HG02798 (cell line): ENCODE data around the gene SLC19A3.
"Not testable (repeated sequence)": the region's sequence is repeated elsewhere in the genome, so short reads cannot be mapped to it uniquely, and the experiment has no call there.

Source experiments
- ATAC-seq: cut with Tn5 transposase; IDR thresholded peaks from one replicate; pipeline ENCODE4 v1.9.1; 2021; ENCODE audit warnings: mild to moderate bottlenecking; ENCODE audit not compliant: unreplicated experiment, poor library complexity

The SLC19A3 gene

DNA sequence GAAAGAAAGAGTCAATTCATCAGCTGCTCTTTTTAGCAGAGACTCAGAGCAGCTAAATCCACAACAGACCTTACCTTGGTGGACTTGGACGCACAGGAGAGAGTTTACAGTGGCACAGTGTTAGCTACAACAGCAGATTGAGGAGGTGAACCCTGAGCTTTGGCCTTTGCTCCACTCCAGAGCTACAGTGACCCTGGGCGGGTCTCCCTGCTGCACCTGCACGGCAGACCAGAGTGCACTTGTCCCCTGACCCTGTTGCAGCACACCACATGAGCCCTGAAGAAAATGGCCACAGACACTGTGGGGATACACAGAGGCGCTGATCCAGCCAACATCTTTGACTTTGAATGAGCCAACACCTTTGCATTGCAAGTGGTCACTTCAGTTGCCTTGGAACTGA, 11.0 kb downstream of the SLC19A3 start:
- no peak for ATAC-seq

DNA sequence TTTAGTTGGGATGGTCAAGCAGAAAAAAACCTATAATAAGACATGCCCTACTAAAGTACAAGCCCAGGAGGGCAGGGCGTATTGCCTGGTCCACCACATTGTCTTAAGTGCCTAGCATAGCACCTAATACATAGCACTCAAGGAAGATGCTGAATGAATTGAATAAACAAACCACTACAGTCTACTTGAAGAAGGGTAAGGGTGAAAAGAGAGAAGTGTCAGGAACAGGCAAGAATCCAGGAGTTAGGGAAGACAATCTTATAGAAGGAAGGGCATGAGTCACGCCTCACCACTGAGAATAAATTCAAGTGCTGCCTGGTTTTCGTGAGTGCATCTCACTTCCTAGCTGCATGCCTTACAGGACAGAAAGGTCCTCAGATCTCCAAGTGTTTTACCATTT, 13.9 kb downstream of the SLC19A3 start:
- ATAC-seq: no peak

DNA sequence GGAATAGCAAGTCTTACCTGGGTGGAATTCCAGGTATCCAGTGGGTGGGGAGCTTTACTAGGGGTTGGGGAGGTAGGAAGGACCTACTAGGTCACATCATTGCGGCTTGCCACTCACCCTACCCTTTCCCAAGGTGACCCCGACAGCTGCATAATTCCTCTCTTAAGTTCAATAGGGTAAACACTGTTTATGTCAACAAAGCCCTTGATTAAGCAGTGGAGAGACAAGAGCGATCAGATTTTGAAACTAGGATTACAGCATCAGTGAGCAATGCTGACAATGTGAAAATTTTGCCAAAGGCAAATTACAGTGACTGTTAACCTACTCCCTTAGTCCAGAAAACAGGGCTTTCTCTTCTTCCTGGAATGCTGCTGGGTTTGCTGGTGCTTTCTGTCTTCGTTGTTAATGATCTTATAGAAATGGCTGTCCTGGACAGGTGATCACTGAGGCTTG, 14.5 kb downstream of the SLC19A3 start:
- no peak for ATAC-seq

GRCh38 chr2:227701556-227701955, 16.3 kb downstream of the SLC19A3 start:
- ATAC-seq: no peak

DNA sequence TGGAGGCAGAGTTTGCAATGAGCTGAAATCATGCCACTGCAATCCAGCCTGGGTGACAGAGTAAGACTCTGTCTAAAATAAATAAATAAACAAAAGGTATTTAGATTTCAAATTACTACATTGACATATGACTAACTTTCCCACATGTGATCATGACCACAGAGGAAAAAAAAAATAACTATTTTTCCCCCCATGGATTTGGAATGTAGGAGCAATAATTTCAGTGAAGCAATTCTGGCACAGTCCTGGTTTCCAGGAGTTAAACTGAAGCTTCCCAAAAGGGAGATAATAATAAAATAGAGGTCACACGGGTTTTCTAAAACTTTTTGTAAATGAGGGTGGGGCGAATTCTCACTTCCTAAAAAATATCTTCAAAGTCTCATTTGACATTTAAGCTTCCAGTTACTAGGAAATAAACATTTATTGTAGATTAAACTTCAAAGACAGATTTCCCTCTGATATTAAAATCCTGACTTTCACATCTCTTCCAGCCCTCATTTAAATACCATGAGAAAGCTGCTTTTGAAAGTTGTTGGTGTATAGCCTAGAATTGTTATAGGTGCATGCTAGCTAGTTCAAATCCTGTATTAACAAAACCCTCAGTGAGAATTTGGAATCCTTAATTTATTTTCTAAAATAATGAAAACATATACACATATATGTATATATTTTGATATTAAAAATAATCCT, 20.7 kb downstream of the SLC19A3 start:
- ATAC-seq: no peak

DNA sequence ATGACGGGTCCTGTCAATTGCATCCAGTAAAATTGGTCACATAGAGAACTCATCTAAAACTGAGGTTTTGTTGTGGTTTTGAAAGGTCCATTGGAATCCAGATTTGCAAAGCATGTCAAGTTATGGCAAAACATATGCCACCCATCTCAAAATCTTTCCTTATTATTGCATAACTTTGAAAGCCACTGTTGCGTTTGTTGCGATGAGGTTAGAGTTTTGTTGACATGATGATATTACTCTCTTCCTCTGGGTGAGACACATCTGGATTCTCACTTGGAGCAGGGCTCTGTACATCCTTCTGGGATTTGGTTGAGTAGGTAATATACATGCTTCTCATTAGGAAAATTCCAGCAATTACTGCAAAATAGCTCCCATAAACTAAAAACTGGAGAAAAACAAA, 30.6 kb downstream of the SLC19A3 start:
- ATAC-seq: no peak

DNA sequence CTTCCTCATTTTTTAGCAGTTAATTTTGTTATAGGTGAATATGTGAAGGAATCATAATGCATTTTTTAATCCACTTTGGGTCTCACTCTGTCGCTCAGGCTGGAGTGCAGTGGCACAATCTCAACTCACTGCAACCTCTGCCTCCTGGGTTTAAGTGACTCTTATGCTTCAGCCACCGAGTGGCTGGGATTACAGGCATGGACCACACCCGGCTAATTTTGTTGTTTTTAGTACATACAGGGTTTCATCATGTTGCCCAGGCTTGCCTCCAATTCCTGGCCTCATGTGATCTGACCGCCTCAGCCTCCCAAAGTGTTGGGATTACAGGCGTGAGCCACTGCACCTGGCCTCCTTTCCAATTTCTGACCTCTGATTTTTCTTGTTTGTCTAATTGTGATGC, 33.6 kb downstream of the SLC19A3 start:
- ATAC-seq: no peak

- ATAC-seq: no peak
Measured at GRCh38 chr2:227677928-227678327, 39.9 kb downstream of the SLC19A3 start.

- no peak for ATAC-seq
Measured at GRCh38 chr2:227674485-227674884, 43.3 kb downstream of the SLC19A3 start.

- ATAC-seq: not testable (repeated sequence)
Measured at GRCh38 chr2:227673620-227674019, 44.2 kb downstream of the SLC19A3 start.

DNA sequence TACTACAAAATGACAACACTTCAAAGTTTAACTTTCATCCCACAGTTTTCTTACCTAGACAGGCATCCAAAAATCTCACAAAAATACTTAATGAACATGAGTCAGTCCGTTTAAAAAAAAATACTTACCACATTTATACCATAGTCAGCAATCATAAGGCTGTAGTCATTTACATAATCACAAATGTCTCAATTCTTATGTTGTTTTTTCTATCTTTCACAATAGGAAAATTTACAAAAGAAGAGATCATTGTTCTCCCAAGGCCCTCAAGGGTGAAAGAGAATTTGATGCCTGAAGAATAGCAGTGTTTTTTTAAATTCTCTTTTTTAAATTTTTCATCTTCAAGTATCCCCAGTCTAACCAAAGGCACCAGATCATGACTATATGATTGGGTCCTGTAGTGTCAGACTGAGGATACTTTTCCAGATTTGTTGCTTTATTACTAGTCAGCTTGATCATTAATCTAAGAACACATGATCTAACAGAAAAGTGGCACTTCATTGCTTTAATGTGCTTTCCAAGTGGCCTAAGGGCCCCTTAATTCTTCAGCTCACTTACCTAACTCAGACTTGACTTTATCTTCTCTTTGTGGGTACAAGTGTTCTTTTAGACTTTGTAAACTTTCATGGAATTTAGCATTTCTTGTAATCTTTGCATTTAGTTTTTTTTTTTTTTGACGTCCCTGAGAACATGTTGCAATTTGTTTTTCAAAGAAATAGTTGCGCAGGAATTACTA, 46.5 kb downstream of the SLC19A3 start:
- no peak for ATAC-seq

DNA sequence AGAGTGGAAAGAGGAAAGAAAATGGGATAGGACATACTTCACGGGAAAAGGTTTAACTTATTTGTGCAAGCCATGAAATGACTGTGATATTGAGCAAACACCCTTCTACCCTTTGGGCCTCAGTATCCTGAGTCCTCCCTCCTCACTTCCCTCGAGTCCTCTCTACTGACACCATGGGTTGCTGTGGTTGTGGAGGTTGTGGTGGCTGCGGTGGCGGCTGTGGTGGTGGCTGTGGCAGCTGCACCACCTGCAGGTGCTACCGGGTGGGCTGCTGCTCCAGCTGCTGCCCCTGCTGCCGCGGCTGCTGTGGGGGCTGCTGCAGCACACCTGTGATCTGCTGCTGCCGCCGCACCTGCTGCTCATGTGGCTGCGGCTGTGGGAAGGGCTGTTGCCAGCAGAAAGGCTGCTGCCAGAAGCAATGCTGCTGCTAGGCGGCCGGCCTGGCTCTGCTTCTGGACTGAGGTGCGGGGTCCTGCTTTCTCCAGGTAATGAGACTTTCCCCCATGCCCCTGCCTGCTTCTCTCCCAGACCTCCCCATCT, 51.1 kb downstream of the SLC19A3 start, which contains the start of gene SCYGR5:
TSS of gene SCYGR5 (plus strand) at position 174 of the 540 bp plus-strand sequence. CDS start at position 174, 0 bp downstream.
- not testable (repeated sequence) for ATAC-seq

DNA sequence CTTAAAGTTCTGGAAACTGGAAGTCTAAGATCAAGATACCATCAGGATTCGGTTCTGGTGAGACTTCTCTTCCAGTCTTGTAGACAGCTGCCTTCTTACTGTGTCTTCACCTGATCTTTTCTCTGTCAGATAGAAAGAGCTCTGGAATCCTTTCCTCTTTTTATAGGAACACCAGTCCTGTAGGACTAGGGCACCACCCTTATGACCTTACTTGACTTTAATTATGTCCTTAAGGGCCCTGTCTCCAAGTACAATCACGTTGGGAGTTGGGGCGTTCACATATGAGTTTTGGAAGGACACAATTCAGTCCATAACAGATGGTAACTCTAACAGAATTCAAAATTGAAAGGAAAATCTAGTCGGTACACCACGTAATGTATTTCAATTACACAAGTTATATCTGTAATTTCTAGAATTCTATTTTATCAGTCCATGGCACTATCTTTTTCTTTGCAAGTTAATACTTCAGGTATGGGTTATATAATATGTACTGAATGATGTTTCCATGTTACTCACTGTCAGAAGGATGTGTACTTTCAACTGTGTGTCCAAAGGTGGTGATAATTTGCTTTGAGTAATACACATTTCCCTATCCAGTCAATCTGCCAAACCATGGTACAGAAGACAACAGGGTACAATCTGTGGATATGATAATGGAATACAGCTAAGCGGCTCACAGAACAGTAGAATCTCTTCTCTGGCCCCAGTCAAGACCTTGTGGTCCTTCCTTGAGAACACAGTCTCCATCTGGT, 52.5 kb downstream of the SLC19A3 start:
- ATAC-seq: no peak

GRCh38 chr2:227661827-227662226, 56.0 kb downstream of the SLC19A3 start:
- no peak for ATAC-seq

- no peak for ATAC-seq
Measured at GRCh38 chr2:227661025-227661649, 56.7 kb downstream of the SLC19A3 start.

- ATAC-seq: no peak
Measured at GRCh38 chr2:227657199-227657845, 60.5 kb downstream of the SLC19A3 start.

GRCh38 chr2:227655454-227655853, 62.4 kb downstream of the SLC19A3 start:
- ATAC-seq: no peak

- ATAC-seq: no peak
Measured at GRCh38 chr2:227654426-227654825, 63.4 kb downstream of the SLC19A3 start.

GRCh38 chr2:227653419-227653818, 64.4 kb downstream of the SLC19A3 start:
- ATAC-seq: no peak
